Occipital lobe (tissue), 3 donors: Measurements from ENCODE around the gene CYP11A1. TPM values are rescaled to one million over a fixed set of nuclear protein-coding genes. Genes with fewer than 3 reads are reported as not detected.
A peak's percentile ranks its signal among the peaks of the same experiment; 100 is the strongest.

Experiments
- DNase-seq: peaks from one replicate; lab custom pipeline; 2025; lab: John Stamatoyannopoulos, UW
- small RNA-seq: library from RNA; depleted of rRNA; stranded (forward); fragments of <200 nt; gene quantifications from one replicate; pipeline ENCODE3, GENCODE V24; 2014
- total RNA-seq: library from RNA; depleted of rRNA; stranded (reverse); fragments of >200 nt; gene quantifications from one replicate; pipeline ENCODE4 v1.2.3, GENCODE V29; 2014

Gene CYP11A1
- total RNA-seq, 1 donor from 2014 or later: not detected

GRCh38 chr15:74304431-74304830 is 63.0 kb downstream of the CYP11A1 start:
- no peak for DNase-seq

- DNase-seq: no peak
Observed at GRCh38 chr15:74303741-74304309, 63.6 kb downstream of the CYP11A1 start.

- no peak for DNase-seq
Observed at GRCh38 chr15:74302821-74303359, 64.6 kb downstream of the CYP11A1 start.

- no peak for DNase-seq
Observed at GRCh38 chr15:74301583-74302361, 65.7 kb downstream of the CYP11A1 start.

GRCh38 chr15:74300057-74300795 is 67.2 kb downstream of the CYP11A1 start:
- no peak for DNase-seq

- DNase-seq: no peak
Observed at GRCh38 chr15:74297887-74298286, 69.6 kb downstream of the CYP11A1 start.

GRCh38 chr15:74295800-74296199 is 71.6 kb downstream of the CYP11A1 start:
- DNase-seq: no peak

GRCh38 chr15:74294010-74294409 is 73.4 kb downstream of the CYP11A1 start:
- no peak for DNase-seq

GRCh38 chr15:74293021-74293810 is 74.2 kb downstream of the CYP11A1 start:
- no peak for DNase-seq

GRCh38 chr15:74291101-74292071 is 76.1 kb downstream of the CYP11A1 start:
- peak; percentile 14 for DNase-seq

GRCh38 chr15:74290645-74291044 is 76.8 kb downstream of the CYP11A1 start:
- no peak for DNase-seq

- no peak for DNase-seq
Observed at GRCh38 chr15:74289671-74290070, 77.8 kb downstream of the CYP11A1 start.

Small RNA genes lying within 50 kb of the gene (small RNA-seq; reads per million reads assigned to genes)
- gene MIR6881: not detected

Other genes with a start within 250 kb of the CYP11A1 start
- 168 TPM for gene ISLR2, start 237.1 kb downstream of the CYP11A1 start, total RNA-seq
- gene ISLR, start 193.9 kb downstream of the CYP11A1 start, total RNA-seq: 8.9 TPM
- 2.3 TPM for gene STRA6, start 164.9 kb downstream of the CYP11A1 start, total RNA-seq
- not detected for gene CCDC33, start 131.3 kb downstream of the CYP11A1 start, total RNA-seq
- gene SEMA7A, start 66.3 kb upstream of the CYP11A1 start, total RNA-seq: 51.5 TPM
- 31.2 TPM for gene UBL7, start 93.5 kb upstream of the CYP11A1 start, total RNA-seq
- 8.3 TPM for gene ARID3B, start 173.6 kb upstream of the CYP11A1 start, total RNA-seq
- gene CLK3, start 248.2 kb upstream of the CYP11A1 start, total RNA-seq: 27.0 TPM